Stimulated activated CD4-positive, alpha-beta T cell treated with anti-CD3 and anti-CD28 coated beads, Interleukin-1b, Interleukin-23, amount 100 ng/mL, for 4 hours (primary cell): ENCODE data around the gene MYCL.
"Not testable (repeated sequence)": the region's sequence is repeated elsewhere in the genome, so short reads cannot be mapped to it uniquely, and the experiment has no call there.

Source experiments
- DNase-seq, 2 donors: peaks; one replicate each; pipeline ENCODE4 v3.0.0-alpha.2; 2020; ENCODE audit warnings: low read depth in 2 of 2

The MYCL gene

DNA sequence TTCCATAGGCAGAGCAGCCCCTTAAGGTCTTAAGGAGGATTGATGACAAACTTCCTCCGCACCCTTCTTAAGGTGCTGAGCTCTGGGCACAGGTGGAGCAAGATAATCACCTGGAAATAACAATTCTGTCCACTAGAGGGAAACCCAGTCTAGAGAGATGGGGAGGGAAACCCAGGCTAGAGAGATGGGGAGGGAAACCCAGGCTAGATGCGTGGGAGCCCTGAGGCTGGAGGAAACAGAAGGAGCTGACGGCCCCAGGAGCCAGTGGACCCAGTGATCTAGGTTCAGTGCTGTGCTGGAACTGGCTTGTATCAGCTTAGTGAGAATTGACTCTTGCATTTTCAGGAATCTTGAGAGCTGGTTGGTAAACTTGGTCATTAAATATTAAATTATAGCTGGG lies 17.8 kb upstream of the MYCL start:
- peak; percentile 22 to 42 for DNase-seq

DNA sequence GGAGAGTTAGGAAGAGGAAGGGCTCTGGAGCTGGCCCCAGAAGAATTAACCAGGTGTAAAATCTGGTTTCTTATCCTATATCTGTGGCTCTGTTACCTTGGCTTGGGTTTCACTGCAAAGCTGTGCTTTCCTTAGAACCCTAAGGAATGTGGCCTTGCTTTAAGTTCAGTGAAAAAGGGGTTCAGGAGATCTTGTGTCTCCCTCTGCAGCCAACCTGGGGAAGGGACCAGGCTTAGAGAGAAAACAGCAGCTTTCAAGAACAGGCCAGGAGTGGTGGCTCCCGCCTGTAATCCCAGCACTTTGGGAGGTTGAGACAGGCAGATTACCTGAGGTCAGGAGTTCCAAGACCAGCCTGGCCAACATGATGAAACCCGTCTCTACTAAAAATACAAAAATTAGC lies 16.1 kb upstream of the MYCL start:
- DNase-seq: no peak

- DNase-seq: no peak
These were observed 13.9 kb upstream of the MYCL start for GRCh38 chr1:39915499-39916129.

DNA sequence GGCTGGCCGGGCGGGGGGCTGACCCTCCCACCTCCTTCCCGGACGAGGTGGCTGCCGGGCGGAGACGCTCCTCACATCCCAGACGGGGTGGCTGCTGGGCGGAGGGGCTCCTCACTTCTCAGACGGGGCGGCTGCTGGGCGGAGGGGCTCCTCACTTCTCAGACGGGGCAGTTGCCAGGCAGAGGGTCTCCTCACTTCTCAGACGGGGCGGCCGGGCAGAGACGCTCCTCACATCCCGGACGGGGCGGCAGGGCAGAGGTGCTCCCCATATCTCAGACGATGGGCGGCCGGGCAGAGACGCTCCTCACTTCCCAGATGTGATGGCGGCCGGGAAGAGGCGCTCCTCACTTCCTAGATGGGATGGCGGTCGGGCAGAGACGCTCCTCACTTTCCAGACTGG lies 11.4 kb upstream of the MYCL start:
- DNase-seq: not testable (repeated sequence)

- no peak for DNase-seq
These were observed 8.5 kb upstream of the MYCL start for GRCh38 chr1:39910263-39910662.

DNA sequence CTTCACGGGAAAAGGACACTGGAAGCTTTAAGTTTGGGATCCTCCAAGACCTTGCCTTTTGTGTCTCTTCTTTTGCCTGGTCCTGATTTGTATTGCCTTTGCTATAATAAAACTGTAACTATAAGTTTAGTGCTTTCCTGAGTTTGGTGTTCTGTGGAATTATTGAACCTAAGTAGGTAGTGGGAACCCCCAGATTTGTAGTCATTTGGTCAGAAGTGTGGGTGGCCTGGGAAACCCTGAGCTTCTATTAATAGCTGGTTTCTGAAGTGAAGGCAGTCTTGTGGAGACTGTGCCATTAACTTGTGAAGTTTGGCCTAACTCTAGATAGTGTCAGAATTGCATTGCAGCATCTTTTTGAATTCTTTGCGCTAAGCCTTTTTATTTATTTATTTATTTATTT lies 6.8 kb upstream of the MYCL start:
- no peak for DNase-seq

DNA sequence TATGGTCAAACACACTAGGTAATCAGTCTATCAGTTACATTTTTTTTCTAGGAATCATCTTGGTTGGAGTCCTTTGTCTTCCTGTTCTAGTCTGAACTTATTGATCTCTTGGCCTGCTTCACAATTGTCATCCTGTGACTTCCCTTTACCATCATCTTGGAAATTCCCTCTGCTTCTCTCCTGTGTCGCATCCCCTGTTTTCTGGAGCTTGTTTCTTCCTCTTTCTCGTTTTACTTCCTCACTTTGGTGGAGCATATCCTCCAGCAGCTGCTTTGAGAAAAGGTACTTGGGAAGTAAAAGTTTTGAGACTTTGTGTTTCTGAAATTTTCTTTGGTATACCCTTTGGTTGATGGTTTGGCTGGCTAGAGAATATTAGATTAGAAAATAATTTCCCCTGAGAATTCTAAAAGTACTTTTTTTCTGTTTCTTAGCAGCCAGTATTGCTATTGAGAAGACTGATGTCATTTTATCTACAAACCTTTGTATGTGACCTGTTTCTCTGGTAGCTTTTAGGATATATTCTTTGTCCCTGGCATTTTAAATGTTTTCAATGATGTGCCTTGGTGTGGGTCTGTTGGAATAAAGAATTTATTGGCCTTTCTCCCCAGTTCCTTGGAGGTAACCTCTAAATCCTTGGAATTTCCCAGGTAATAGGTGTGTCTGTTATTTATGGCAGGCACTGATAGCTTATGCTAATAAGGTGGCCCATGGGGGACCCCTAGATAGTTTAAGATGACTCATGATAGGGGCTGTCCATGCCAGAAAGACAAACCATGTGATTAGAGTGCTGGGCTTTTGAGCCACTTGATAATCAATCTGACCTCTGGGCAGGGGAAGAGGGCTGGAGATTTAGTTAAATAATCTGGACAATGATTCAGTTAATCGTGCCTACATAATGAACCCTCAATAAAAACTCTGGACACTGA lies 6.1 kb upstream of the MYCL start:
- no peak for DNase-seq

GRCh38 chr1:39905172-39905571 lies 3.5 kb upstream of the MYCL start:
- no peak for DNase-seq

- no peak for DNase-seq
These were observed 717 bp upstream of the MYCL start for GRCh38 chr1:39902460-39902807.

GRCh38 chr1:39901464-39901713 lies 328 bp downstream of the MYCL start:
- DNase-seq: peak in 1 of 2 donors; percentile 11

DNA sequence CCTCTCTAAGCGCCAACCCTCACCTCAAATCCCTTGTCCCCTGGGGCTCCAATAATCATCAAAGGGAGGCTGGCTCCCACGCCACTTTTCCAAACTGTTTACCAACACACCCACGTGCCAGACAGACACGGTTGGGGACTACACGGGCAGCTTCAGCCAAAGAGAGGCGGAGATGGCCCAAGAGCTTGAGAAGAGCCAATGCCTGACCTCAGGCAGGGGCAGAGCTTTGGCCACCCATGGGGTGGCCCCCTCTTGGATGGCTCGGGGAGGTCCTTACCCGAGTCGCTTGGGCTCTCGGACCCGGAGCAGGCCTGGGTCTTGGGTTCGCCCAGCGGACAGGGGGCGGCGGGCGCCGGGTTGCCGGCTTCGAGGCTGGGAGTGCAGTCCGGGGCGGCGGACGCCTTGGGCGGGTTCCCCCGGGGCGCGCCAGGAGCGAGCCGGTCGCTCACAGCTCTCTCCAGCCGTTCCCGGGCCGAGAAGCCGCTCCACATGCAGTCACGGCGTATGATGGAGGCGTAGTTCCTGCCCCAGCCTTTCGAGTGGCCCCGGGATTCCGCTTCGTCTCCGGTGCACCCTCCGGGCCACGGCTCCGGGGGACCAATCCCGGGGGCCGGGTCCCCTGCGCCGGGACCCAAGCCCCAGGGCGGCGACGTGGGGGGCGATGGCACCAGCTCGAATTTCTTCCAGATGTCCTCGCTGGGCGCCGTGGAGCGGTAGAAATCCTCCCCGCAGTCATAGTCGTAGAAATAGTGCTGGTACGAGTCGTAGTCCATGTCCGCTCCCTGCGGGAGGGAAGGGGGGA lies 854 bp downstream of the MYCL start:
- peak in 1 of 2 donors; percentile 11 for DNase-seq

DNA sequence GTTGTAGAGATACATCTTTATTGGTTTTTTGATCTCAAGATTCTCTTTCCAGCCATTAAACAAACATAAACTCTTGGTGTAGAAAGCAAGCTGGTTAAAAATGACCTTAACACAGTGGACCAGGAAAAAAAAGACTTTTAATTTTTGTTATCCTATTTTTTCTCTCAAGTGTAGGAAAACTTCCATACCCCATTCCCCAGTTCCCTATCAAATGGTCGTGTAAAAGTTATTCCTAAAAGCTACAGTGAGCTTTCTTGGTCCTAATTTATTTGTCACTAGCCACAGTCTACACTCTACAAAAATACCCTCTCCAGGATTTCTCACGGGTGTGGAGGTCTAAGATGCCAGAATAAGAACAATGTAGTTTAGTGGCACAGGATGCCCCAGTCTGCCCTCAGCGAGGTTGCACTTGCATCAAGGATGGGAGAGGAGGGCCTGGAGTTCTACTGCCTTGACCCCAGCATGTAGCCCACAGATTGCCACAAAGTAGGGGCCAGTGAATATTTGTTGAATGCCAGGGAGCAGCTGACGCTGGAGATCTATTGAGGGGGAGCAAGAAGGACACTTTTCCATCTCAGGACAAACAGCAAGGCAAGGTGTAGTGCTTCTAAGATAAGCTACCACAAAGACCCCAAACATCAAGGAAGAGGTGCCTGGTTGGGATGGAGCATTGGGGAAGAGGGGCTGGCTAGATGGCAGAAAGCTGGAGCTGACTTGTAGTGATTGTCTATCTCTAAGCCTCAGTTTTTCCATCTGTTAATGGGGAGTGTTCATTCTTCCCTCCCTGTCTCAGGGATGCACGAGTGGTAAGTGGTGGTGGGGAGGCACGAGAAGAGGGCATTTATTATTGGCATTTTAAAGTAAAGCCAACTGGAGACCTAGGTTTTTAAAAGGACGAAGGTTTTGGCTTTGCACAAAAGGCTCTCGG lies 1.8 kb downstream of the MYCL start:
- no peak for DNase-seq

- DNase-seq: no peak
These were observed 2.8 kb downstream of the MYCL start for GRCh38 chr1:39898648-39899603.

- DNase-seq: no peak
These were observed 3.5 kb downstream of the MYCL start for GRCh38 chr1:39898191-39898590.

- DNase-seq: no peak
These were observed 4.6 kb downstream of the MYCL start for GRCh38 chr1:39896909-39897685.

DNA sequence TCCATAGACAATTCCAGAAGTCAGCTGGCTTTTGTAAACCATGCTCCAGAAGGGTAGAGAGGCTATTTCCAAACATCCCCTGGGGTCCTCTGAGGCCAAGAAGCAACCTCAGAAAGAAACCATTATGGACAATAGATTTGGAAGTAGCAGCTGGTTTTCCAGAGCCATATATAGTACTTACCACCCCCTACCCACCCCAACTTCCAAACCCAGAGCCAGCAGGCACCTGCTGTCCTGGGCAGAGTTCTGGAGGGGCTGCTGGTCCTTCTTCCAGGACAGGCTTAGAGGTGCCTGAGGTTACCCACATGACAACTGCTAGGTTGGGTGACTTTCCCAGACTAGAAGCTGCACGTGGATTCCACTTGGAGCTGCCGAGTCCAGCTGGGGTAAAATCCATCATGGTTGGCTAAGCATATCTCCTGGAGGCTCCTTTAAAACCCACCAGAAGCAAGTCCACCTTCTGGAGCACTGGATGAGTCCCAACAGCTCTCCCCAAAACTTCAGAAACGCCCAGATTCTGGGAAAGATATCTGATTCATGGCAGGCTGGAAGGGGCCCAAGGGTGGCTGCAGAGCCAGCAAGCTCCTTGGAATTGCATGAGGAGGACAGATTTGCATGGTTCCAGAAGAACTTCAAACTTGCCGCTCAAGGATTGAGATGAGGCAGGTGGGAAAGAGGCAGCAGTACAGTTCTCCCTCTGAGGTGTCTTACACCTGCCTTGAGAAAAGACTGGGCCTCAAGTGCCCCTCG lies 5.8 kb downstream of the MYCL start:
- DNase-seq: no peak

GRCh38 chr1:39894884-39895495 lies 6.7 kb downstream of the MYCL start:
- no peak for DNase-seq
